IPS DF 19.7 (cell line): ENCODE results near the gene LINGO3.

Experiments used
- DNase-seq: peaks from one replicate; pipeline ENCODE4 v3.0.0-alpha.2; 2013; ENCODE audit warnings: low read depth, low spot score

LINGO3 gene

DNA sequence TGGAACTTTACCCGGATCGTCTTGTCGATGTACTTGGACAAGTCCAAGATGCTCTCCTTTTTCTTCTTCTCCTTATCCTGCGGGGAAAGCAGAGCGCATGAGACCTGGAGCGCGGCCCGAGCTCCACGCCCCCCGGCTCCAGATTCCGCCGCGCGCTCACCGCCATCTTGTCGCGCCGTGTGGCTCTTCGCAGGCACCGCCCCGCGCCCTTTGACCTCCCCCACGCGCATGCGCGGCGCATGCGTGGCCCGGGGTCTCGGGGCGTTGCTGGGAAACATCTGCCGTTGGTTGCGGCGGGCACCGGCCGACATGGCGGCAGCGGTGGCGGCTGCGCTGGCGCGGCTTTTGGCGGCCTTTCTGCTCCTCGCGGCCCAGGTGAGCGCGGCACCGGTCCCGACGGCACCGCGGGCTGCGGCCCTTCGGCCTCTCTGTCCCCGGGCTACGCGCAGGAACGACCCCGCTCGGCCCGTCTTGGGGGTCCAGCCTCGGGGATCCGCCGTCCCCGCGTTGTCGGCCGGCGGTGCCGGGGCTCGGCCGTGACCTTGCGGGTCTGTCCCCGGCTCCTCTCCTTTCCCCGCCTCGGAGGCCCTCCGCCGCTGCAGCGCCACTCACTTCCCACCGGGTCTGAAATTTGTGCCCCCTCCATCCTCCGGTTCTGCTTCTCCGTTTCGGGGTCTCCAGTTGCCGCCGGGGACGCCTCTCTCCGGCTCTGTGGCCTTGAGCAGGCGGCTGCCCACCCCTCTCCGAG lies 20.6 kb upstream of the LINGO3 start, which contains the start of the genes LSM7 and SPPL2B:
Gene LSM7 (minus strand): TSS at position 186 of the 748 bp plus-strand sequence. CDS start 20 bp downstream, at position 166.
Gene SPPL2B (plus strand): TSS at position 284 of the 748 bp plus-strand sequence. CDS start 26 bp downstream, at position 310.
- no peak for DNase-seq

DNA sequence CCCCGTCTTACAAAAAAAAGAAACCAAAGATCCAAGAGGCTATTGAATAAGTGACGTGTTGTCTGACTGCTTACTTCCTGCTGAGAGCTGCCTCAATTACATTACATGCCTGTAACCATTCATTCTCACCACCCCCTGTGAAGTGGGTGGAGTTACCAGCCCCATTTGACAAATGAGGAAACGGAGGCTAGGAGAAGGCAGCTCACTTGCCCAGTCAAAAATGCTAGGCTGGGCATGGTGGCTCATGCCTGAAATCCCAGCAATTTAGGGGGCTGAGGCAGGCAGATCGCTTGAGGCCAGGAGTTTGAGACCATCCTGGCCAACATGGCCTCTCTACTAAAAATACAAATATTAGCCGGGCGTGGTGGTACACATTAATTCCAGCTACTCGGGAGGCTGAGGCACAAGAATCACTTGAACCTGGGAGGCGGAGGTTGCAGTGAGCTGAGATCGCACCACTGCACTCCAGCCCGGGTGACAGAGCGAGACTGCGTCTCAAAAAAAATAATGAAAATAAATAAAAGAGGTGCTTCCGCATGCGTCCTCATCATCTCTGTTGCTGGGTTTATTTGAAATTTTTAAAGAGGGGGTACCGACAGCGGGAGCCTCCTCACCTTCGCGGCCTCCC lies 19.9 kb upstream of the LINGO3 start:
- DNase-seq, result peak; percentile 72

DNA sequence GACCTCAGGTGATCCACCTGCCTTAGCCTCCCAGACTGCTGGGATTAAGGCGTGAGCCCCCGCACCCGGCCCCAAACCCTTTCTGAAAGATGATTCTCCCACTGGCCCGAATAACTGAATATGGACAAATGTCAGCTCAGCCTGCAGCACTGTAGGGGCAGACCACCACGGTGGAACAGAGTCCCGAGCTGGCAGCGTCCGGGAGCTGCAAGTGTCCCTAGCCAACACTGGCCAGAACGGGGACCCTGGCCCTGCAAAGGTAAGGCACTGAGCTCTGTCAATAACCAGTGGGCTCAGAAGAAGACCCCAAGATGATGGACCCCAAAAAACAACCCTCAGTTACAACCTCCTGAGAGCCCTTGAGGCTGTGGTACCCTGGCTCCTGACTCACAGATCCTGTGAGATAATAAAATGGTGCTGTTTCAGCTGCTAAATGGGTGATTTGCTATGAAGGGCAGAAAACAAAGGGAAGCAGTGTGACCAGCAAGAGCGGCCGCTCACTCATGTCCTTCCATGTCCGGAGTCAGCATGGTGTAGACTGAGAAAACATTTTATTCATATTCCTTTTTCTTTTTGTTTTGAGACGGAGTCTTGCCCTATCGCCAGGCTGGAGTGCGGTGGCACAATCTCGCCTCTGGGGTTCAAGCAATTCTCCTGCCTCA lies 18.9 kb upstream of the LINGO3 start:
- DNase-seq, result no peak

DNA sequence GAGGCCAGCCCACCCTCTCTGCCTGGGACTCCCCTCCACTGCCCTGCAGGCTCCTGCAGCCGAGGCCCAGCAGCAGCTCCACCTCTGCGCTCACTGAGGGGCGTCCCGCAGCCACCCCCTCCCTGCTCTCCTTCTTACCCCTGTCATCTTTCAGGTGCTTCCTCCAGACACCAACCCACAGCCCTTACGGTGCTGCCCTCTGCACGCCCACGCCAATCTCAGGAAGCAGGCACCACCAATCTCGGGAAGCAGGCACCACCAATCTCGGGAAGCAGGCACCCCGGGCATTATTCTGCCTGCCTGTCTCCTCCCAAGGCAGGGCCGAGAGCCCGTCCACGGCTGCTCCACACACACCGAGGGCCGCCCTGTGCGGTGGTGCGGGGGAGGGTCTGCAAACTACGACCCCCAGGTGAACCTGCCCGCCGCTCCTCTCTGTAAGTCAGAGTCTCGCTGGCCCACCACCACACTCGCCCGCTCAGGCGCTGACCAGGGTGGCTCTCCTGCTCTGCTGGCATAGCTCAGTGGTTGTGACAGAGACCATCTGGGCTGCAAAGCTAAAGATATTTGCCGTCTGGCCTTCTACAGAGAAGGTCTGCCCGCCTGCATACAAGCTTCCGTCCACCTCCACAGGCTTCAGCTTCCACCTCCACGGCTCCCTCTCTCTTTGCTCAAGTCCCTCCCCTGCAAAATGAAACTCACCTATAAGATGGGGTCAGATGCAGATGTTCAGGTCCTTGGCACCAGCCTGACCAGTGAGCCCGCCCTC lies 17.5 kb upstream of the LINGO3 start:
- DNase-seq, result no peak

DNA sequence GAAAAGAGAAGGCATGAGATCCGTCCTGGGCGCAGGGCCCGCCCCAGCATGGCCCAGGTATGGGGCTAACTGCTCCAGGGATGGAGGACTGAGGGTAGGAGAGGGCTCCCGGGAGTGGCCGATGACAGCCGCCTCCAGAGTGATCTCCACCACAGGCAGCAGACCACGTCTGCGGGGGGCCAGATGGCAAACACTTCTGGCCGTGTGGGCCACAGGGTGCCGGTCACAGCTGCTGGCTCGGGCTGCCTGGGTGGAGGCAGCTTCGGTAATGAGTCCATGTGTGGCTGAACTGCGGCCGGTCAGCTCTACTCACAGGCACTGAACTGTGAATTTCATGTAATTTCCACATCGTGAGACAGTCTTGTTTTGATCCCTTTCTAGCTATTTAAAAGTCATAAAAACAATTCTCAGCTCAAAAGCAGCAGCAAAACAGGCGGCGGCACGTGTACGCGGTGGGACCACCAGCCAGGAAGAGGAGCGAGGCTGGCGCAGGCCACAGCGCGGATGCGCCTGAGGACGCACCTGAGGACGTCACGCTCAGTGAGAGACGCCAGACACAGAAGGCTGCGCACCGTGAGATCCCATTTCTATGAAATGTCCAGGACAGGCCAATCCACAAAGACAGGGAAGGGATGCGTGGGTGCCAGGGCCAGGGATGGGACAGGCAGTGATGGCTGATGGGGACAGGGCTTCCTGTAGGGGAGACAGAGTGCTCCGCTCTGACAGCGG lies 16.4 kb upstream of the LINGO3 start:
- DNase-seq, result no peak

DNA sequence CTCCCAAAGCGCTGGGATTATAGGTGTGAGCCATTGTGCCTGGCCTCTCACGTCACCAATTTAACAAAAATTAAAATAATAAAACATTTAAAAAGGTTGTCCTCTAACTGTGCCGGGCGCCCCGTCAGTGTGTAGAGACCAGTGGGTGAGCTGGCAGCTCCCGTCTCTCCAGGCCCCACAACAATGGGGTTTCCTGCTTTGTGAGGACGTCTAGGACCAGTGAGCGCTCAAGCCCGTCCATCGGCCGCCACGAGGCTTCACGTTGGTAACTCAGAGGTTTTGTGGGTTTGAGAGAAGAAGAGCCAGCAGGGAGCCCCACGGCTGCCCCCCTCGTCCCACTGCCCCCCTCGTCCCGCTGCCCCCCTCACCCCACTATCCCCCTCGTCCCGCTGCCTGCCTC lies 15.8 kb upstream of the LINGO3 start:
- no peak for DNase-seq

DNA sequence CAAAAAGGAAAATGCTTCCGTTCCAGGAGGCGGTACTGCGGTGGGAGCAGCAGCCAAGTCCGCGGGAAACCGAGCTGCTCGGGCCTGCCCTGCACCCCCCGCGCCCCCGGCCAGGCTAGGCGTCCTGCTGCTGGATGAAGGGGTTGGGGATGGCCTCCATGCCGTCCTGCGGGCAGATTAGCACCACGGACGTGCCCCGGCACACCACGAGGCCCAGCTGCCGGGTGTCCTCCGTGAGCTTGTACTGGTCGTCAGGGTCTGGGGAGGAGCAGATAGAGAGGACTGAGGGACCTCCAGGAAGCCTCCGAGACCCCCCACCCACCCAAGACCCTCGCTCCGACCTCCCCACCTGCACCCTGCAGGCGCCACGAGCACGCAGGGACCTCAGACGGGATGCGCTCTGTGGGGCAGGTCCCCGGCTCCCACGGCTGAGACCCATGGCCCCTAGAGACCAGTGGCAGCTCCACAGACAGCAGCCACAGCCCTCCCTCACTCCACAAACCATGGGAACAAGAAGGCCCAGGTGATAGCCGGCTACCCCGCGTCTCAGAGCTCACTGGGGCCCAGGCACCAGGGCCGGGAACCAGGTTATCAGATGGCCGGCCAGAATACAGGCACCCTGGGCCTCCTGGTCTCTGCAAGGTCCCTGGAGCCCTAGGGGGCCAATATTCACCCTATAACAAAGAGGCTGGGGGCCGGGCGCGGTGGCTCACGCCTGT lies 13.8 kb upstream of the LINGO3 start:
- DNase-seq, result no peak

DNA sequence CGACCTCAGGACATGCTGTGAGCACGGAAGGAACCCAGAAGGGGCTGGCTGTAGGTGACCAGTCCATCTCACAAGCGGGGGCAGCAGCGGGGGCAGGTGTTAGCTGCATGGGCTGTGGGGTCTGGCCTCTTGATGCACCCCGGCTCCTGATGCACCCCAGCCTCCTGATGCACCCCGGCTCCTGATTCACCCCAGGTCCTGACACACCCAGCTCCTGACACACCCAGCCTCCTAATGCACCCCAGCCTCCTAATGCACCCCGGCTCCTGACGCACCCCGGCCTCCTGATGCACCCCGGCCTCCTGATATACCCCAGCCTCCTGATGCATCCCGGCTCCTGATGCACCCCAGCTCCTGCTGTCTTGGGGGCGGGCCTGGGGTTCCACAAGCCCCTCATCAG lies 13.0 kb upstream of the LINGO3 start:
- DNase-seq, result no peak

DNA sequence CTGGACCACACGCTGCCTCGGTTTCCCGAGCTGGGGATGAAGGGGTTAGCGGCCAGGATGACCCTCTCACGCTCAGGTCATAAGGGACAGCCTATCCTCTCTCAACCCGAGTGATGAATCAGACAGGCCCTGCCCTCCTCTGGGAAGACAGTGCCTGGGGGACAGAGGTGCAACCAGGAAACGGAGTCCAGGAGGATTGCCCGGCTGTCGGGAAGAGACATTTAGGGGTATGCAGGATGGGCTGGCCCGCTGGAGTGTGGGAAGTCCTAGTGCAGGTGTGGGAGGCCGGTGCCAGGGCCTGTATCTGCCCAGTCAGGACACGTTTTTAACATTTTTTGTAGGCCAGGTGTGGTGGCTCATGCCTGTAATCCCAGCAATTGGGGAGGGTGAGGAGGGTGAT lies 12.1 kb upstream of the LINGO3 start:
- DNase-seq, result no peak

DNA sequence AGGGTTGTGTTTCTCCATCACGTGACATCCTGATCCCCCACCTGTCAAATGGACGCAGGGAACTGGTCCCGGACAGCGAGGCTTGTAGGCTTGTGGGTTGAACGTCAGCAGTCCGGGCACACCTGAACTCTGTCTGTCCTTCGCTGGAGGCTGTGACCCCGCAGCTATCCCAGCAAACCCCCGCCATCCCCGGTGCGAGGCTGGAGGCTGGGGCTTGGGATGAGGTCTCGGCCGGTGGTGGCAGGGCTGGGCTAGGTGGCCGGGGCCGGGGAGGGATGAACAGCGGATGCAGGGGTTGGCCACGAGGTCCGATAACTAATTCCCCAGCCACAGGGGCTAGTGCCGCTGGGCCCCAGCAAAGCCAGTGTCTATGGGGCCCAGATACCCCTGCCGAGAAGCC lies 11.6 kb upstream of the LINGO3 start:
- no peak for DNase-seq

DNA sequence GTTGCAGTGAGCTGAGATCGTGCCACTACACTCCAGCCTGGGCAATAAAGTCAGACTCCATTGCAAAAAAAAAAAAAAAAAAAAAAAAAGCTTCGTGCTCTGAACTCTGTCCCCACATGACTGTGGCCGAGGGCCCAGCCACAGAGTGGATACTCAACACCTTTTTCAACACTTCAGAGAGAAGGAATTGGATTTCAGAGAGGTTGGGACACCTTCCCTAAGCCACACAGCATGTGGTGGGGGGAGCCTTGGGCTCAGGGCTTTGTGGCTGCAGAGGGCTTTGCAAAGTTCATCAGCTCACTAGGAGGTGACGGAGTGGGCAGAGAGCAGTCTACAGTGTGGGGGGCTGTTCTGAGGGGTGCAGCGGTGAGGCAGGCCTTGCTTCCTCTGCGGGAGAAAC lies 11.0 kb upstream of the LINGO3 start:
- no peak for DNase-seq

DNA sequence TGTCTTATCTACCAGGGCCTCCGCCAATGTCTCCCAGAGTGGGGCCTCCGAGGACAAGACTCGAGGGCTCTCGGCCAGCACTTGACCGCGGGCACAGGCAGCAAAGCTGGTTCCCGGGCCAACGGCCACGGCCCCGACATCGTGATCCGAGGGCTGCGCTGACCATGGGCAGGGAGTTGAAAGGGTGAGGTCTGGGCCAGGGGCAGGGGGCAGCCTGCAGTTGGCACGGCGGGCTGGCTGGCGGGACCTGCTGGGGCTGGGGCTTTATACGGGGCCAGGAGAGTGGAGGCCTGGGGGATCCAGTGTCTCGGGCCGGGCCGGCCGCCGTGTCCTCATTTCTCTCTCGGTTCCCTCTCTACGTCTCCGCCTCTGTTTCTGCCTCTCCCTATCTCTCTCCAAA lies 9.8 kb upstream of the LINGO3 start:
- no peak for DNase-seq

DNA sequence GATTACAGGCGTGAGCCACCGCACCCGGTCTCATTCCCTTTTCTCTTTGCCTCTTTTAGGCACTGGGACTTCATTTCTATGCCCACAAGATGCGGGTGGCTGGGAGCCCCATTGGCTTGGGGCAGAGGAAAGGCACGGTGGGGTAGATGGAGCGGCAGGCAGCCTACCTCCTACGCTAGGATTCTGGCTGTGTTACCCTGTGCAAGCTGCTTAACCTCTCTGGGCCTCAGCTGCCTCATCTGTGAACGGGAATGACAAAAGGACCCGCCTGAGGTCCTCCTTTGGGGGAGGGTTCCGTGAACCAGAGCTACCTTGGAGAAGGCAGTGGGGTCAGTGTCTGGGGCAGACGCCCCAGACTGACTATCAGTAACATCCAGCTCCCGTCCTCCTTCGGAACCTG lies 9.3 kb upstream of the LINGO3 start:
- DNase-seq, result no peak

DNA sequence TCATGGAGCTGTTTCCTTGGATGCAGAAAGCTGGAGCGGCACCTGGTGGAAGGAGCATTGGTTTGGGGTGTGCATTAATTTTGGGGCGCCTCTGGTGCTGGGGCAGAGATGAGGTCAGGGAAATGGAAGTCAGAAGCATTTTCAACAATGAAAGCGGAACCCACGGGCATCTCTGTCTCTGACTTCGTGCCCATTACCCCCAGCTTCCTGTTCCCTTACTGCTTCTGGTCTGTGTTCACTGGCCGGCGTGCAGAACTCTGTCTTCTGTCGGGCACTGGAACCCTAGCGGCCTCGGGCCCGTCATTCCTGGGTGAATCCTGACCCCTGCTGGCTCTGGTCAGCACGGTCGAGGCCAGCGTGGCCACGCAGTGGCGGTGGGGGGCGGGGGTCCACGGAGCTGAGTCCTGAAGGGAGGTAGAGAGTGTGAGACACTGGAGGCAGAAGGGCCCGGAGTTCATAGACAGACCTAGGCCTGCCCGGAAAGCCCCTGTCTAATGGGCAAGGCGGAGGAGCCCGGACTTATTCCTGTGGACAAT lies 7.9 kb upstream of the LINGO3 start:
- DNase-seq, result no peak

DNA sequence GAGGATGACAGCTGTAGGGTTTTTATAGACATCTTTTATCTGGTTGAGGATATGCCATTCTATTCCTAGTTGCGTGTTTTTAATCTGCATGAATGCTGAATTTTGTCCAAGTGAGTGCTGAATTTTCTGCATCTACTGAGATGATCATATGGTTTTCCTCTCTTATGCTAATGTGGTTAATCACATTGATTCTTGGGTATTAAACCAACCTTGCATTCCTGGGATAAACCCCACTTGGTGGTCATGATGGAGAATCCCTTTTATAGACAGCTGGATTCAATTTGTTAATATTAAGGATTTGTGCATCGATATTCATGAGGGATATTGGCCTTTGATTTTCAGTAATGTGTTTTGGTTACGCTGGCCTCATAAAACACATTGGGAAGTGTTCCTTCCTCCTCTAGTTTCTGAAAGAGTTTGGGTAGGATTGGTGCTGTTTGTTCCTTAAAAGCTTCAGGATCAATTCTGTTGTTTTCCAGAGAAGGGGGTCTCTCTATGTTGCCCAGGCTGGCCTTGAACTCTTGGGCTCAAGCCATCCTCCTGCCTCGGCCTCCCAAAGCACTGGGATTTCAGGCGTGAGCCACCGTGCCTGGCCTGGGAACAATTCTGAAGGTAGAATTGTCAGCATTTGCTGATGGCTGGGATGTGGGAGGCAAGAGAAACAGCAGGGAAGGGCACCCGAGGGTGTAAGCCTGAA lies 7.3 kb upstream of the LINGO3 start:
- DNase-seq, result no peak

DNA sequence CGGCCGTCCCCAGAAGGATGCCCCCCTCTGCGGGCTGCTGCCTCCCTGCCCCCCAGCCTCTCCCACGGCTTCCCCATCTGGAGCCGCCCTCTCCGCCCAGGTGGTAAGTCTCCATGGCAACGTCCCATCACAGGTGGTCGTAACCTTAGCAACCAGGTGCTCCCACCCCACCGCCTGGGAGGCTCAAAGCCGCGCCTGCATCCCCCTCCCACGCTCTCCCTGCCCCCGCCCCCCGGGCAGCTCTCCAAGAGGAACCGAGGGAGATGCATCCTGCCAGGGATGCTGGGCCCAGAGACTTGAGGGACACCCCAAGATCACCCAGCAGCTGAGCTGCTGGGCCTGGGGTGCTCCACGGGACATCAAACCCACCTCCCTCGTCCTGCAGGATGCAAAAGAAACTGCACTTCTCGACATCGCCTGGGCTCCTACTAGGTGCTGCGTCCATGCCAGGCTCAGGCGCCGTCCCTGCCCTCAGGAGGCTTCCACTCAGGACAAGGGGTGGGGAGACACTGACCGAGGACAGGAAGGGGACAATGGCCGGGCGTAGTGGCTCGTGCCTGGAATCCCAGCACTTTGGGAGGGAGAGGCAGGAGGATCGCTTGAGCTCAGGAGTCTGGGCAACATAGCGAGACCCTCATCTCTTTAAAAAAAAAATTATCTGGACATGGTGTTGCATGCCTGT lies 5.0 kb upstream of the LINGO3 start:
- DNase-seq, result no peak

DNA sequence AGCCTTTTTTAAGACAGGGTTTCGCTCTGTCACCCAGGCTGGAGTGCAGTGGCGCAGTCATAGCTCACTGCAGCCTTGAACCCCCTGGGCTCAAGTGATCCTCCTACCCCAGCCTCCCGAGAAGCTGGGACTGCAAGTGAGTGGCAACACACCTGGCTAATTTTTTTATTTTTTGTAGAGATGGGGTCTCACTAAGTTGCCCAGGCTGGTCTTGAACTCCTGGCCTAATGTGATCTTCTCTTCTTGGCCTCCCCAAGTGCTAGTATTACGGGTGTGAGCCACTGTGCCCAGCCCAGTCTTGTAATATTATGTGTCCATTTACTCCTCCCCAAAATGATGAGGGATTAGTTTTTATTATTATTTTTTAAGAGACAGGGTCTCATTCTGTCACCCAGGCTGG lies 3.1 kb upstream of the LINGO3 start:
- DNase-seq, result no peak

DNA sequence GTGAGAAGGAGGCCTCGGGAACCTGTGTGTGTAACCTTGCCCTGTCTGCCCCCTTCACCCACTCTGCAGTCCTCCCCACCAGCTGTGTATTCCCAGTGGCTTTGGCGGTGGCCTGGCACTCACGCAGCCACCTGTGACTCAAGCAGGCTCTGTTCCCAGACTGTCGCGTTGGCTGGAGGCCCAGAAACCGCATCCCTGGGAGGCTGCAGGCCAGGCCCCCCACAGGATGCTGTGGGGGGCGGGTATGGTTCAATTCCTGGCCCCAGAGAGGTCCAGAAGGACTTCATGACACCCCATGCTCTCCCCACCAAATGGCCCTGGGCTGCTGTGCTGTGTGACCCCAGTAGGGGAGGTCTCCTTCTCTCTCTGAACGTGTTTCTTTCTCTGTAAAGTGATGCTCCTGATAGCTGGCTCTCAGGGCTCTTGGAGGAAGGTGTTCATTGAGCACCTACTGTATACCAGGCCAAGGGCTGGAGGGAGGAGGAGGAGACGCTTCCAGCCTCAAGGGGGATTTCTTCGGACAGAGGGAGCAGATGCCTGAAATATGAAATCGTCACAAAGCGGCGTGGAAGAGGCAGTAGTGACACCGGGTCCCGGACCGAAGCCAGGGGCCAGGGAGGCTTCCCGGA lies 1.9 kb upstream of the LINGO3 start:
- DNase-seq, result no peak

DNA sequence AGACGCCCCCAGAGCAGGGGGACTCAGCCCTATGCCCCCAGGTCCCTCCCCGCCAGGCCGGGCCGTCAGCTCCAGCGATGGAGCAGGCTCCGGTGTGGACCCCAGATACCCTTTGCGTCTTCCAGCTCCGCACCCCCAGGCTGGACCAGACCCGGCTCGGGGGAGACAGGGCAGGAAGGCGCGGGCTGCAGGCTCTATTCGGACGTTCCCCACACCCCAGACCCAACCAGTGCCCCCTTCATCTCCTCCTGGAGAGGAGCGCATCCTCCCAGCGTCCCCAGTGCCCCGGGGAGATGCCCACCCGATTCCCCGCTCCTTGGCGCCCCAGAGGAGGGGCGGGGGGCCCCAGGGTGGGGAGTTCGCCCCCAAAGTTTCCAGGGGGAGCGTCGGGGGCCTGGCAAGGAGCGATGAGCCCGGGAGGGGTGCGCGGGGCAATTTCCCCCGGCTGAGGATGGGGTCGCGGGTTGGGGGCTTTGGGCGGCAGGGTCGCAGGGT lies 389 bp downstream of the LINGO3 start:
- DNase-seq, result no peak
